Stimulated activated CD4-positive, alpha-beta T cell treated with anti-CD3 and anti-CD28 coated beads, Interleukin-1b, Interleukin-23, amount 100 ng/mL, for 4 hours (primary cell): ENCODE results near the gene DOHH.
"Not testable (repeated sequence)": the region's sequence is repeated elsewhere in the genome, so short reads cannot be mapped to it uniquely, and the experiment has no call there.

Source experiments
- DNase-seq, 2 donors: peaks; one replicate each; pipeline ENCODE4 v3.0.0-alpha.2; 2020; ENCODE audit warnings: low read depth in 2 of 2

Gene DOHH

DNA sequence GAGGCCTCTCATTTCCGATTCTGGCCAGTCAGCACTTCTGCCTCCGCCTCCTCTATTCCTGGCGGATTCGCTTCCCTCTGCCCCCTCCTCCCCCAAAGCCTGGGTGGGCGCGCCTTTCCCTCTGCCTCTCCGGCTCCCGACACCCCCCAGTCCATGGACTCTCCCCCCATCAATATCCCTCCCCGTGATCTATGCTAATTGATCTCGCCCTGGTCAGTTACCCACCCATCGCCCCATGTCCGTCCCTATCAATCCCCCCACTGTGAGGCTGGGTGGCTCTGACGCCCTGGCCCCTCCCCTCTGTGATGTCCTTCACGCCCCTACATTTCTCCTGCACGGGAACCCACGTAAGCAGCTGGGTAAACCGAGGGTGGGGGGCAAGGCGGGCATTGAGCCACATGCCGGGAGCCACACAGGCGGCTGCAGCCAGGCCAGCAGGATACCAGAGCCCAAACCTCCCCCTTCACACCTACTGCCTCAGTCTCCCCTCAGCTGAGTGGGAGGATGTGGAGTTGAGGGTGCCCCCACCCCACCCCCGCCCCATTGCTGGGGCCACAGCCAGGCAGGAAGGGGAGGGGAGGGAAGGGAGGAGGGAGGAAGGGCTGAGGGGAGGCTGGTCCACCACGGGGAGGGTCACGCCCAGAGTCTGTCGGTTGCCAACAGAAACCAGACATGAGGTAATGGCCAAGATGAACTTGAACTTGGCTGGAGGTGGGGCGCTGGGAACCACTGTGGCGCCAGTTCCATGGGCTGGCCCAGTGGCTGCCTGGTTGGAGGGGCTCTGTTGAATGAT lies 41.2 kb downstream of the DOHH start:
- no peak for DNase-seq

DNA sequence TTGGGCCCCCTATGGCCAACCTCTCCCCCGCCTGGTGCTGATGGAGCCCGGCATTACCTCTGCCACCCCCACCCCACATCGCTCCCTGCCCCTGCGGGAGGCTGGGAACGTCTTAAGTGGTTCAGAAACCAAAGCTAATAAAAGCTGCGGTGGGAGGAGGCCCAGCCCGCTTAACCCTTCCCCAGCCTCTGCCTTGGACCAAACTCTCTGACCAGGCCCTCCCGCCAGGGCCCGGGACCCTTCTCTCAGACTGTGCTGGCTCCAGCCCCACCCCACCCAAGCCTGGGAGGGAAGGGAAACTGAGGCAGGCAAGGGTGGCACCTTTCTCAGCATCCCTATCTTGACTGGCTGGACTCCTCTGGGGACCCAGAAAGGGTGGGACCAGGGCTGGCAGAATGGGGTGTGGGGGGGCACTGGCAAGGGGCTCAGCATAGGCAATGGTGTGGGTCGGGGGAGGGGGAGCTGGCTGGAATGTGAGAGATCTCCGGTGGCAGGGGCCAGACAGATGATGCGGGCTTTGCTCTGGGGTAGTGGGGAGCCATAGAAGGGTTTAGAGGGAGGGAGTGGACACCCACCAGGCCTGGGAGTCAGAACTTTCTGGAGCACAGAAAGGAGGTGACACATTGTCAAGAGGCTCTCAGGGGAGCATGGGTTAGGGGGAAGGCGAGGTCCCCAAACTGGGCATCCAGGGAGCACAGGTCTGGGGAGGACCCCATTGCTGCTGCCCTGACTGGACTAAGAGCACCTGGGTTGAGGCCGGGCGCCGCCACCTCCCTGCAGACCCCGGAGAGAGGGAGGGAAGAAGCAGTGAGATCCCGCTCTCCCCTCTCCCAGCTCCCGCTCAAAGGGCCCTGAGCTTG lies 42.0 kb downstream of the DOHH start:
- no peak for DNase-seq

DNA sequence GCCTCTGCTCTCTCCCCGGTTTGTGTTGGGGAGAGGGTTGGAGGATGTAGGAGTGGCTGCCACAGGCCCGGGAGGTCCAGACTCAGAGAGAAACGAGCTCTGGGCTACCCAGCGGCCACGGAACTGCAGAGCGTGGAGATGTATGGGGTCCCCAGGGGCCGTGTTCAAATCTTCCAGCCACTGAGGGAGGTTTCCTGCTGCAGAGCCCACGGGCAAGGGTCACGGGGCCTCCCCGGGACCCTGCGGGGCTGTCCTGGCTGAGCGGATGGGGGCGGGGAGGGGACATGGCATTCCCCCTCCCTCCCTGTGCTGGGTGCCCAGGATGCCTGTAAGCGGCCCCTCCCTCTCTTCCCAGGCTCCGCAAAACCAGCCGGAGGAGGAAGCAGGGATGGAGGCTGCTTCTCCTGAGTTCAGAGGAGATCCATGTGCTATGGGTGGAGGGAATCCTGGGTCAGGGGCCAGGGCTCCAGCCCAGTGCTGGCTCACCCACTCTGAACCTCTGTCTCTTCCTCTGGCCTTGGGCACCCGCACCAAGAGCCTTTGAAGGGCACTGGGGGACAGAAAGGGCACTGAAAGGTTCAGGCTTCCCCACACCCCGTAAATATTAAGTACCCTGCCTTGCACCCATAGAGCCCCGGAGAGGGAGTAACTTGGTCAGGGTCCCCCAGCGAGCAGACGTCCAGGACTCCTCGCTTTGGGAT lies 42.8 kb downstream of the DOHH start:
- DNase-seq = no peak

DNA sequence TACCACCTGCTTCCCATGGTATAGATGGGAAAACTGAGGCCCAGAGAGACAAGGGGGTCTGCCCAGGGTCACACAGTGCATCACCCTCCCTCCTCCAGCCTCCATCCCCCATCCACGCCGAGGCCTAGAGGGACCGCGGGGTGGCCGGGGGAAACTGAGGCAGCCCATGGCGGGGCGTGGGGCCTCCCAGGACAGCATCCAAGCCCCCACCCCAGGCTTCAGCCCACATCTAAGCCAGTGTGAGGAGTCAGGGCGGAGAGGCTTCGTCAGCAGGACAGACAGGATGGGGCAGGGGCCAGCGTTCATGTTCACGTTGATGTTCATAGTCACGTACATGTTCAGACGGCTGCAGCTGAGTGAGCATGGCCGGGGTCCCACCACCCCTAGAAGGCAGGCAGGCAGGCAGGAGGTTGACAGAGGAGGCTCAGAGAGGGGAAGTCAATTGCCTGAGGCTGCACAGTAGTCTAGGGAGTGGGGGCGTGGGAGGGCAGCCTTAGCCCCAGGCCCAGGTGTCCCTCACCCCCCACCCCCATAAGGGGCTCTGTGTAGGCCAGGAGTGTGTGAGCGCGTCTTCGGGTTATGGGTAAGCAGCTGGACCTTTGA lies 43.4 kb downstream of the DOHH start:
- DNase-seq = no peak

DNA sequence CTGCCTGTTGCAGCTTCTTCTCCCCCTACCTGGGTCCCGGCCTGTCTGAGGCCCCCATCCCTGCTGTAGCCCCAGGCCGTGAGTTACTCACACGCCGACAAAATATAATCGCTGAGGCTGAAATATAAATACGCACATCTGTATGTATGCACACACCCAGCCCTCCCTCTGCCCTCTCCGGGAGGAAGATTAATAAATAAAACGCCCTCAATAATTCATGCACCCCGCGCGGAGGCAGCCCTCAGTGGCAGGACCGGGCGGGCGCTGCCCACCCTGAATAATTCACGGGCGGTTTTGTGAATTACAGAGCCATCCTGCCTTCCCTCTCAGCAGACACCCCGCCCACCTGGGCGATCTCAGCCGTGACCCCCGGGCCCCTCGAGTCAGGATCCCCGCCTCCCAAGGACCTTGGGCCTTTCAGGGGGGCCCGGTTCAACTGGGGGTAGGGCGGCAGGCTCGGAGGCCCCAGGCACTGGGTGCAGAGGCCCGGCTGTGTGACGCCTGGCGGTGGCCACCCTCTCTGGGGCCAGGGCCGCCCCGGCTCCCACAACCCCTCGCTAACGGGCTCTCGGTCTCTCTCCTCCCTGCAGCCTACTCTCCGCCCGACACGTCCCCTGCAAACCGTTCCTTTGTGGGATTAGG lies 44.4 kb downstream of the DOHH start:
- DNase-seq = no peak

DNA sequence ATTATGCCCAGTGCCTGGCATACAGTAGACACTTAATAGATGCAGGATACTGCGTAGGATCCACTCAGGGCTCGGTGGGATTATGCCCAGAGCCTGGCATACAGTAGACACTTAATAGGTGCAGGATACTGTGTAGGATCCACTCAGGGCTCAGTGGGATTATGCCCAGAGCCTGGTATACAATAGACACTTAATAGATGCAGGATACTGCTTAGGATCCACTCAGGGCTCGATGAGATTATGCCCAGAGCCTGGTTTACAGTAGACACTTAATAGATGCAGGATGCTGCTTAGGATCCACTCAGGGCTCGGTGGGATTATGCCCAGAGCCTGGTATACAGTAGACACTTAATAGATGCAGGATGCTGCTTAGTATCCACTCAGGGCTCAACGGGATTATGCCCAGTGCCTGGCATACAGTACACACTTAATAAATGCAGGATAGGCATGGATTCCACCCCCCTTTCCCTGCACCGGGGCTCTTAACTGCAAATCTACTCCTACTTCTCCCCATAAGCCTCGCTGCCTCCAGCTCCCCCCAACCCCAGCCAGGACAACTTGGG lies 45.0 kb downstream of the DOHH start:
- no peak for DNase-seq

DNA sequence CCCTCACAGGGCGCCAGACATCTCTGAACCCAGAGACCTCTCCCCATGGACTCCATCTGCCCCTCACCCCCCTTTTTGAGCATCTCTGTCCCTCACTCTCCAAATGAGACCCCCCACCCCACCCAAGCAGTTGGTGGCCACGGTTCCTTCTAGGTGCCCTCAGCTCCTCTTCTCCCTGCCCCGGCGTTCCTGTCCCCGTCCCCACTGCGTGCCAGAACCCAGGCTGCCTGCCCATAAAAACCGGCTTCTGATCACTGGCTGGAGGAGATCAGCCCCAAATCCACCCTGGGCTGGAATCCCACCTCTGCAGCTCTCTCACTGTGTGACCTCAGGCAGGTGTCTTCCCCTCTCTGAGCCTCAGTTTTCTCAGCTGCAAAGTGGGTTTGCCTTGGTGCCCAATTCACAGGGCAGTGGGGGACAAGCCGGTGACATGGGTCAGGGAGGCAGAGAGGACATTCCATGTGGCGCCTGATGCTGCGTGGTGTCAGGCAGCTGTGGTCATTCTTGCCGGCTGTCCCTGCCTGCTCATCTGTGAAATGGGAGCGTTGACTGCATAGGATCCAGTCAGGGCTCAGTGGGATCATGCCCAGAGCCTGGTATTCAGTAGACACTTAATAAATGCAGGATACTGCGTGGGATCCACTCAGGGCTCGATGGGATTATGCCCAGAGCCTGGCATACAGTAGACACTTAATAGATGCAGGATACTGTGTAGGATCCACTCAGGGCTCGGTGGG lies 45.6 kb downstream of the DOHH start:
- no peak for DNase-seq

DNA sequence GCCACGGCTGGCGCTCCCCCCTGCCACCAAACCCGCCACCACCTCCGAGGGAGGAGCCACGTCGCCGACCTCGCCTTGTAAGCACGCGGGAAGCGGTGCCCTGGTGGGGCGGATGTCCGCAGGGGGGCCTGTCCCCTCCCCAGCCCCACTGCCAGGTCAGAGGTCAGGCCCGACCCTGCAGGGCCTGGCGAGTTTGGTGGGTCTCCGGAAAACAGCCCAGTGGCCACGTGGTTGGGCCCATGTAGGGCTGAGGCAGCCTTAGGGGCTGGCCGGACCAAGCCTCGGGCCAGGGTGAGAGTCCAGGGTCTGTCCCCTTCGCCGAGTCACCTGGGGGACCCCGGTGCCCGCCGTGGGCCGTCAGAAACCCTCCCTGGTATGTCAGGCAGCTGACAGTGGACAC lies 46.6 kb downstream of the DOHH start:
- DNase-seq = no peak

DNA sequence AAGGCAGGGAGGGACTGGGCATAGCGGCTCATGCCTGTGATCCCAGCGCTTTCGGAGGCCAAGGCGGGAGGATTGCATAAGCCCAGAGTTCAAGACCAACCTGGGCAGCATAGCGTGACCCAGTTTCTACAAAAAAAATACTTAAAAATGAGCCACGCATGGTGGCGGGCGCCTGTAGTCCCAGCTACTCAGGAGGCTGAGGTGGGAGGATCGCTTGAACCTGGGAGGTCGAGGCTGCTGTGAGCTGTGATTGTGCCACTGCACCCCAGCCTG lies 47.6 kb downstream of the DOHH start:
- DNase-seq = not testable (repeated sequence)

DNA sequence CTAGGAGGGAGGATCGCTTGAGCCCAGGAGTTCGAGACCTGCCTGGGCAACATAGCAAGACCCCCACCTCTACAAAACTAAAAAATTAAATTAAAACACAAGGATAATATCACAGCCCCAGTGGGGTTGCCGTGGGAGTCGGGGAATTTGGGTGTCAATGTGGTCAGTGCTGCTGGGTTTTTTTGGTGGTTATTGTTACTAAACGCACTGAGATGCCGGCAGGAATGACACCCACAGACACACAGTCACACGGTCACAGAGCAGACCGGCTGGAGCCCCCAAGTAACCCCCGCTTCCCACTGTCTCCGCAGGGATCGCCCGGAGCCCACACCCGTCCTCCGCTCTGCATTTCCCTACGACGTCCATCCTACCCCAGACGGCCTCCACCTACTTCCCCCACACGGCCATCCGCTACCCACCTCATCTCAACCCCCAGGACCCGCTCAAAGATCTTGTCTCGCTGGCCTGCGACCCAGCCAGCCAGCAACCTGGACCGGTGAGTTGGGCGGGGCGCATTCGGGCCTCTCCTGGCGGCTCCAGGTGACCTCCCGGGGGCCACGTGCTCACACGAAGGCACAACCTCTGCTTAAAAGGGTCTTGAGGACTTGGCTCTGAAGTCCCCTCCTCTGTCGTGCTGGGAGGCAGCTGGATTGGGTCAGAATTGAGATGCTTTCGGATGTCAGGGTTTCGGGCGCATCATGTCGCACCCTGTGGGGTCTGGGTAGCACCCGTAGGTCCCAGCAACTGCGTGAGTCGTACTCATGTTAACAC lies 48.1 kb downstream of the DOHH start:
- no peak for DNase-seq

DNA sequence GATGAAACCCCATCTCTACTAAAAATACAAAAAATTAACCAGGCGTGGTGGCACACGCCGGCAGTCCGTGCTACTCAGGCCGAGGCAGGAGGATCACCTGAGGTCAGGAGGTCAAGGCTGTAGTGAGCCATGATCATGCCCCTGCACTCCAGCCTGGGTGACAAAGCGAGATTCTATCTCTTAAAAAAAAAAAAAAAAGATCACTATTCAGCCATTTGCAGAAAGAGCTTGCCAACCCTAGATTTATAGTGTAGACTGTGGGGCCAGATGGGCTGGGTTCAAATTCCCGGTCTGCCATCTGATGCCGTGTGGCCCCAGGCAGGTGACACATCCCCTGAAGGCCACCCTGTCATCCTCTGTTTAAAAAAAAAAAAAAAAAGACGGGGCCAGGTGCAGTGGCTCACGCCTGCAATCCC lies 49.0 kb downstream of the DOHH start:
- DNase-seq = no peak

DNA sequence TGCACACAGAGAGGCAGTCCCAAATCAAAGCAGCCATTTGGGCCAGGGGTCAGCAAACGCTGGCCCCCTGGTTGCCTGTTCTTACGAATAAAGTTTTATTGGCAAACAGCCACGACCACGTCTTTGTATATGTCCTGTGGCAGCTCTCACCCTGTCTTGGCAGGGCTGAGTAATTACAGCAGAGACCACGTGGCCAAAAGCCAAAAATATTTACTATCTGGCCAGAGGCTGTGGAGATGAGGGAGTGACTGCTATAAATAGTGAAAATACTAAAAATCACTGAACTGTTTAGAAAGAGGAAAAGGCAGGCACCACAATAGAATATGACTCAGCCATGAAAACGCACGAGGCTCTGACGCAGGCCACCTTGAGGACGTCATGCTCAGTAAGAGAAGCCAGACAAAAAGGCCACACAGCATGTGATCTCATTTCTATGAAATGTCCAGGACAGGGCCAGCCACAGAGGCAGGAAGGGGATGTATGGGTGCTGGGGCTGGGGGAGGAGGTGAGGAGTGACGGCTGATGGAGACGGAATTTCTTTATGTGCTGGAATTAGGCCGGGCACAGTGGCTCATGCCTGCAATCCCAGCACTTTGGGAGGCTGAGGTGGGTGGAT lies 49.6 kb downstream of the DOHH start:
- no peak for DNase-seq

DNA sequence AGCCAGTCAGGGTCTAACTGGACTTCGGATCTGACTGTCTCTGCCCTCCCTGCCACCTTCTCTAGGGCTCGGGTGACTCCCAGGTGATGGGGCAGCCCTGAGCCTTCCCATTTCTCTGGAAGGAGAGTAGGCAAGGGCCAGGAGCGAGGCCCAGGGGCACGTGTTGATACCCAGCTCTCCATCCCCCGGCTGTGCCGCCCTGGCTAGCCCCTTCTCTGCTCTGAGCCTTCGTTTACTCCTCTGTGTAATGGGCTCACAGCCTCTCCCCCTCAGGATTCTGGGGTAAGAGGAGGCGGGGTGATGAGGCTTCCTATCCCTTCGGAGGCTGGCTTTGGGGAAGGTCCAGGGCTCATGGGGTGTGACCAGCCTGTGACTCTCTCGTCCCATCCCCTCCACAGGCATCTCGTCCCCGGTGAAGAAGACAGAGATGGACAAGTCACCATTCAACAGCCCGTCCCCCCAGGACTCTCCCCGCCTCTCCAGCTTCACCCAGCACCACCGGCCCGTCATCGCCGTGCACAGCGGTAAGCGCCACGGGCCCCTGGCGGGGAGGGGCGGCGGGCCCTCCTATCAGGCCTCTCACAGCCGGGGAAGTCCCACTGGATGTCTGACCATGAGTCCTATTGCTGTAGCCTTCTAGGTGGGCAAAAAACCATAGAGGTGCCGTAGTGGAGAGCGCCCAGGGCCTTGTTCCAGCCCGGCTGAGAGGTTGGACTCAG lies 51.7 kb downstream of the DOHH start:
- no peak for DNase-seq

DNA sequence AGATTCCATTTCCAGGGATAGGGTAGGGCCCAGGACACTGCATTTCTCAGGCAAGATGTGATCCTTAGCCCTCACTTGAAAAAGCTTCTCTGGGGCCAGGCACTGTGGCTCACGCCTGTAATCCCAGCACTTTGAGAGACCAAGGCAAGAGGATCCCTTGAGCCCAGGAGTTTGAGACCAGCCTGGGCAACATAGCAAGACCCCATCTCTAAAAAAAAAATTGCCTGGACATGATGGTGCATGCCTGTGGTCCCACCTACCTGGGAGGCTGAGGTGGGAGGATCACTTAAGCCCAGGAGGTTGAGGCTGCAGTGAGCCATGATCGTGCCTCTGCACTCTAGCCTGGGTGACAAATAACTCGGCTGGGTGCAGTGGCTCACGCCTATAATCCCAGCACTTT lies 53.8 kb downstream of the DOHH start:
- DNase-seq = not testable (repeated sequence)

DNA sequence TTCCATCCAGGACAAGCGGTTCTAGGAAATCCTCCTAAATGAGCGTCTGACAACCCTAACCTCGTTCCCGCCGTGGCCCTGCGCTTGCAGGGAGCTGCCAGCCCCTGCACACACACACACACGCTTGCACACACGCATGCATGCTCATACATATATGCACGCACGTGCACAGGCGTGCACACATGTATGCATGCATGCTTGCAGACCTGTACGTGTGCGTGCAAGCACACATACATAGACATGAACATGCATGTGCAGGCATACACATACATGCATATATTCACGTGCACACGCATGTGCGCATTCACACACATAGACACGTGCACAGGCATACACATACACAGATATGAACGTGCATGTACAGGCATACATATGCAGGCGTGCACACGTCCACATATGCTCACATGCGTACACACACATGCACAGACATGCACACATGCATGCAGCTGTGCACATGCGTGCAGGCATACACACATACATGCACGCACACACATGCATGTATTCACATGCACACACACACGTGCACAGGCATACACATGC lies 55.7 kb downstream of the DOHH start:
- no peak for DNase-seq

DNA sequence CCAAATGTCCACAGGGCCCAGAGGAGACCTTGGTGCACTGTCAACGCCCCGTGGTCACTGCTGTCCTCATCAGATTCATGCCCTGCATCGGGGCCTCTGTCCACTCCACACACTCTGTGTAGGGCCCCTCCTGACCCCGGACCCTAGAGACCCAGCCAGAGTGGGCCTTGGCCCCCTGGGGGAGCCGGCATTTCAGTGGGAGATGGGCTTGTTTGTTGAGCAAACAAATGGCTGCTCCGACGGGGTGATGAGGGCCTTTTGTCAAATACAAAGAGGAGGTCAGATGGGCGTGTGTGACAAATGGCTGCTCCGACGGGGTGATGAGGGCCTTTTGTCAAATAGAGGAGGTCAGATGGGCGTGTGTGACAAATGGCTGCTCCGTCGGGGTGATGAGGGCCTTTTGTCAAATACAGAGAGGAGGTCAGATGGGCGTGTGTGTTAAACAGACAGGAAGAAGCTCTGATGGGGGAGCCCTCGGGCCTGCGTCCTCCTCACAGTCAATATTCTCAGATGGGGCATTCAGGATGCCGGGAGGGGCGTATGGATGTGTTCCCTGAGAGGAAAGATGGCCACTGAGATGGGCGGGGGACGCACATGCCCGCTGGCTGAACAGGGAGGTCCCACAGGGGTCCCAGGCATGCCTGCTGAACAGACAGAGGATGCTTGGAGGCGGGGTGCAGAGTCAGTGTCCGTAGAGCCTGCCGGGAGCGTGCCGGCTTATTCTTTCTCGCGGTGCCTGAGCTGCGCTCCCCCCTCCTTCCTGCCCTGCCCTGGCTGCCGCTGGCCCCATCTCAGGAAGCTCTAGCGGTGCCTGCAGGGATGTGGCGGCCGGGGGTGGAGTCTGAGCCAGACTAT lies 56.4 kb downstream of the DOHH start:
- DNase-seq = no peak

DNA sequence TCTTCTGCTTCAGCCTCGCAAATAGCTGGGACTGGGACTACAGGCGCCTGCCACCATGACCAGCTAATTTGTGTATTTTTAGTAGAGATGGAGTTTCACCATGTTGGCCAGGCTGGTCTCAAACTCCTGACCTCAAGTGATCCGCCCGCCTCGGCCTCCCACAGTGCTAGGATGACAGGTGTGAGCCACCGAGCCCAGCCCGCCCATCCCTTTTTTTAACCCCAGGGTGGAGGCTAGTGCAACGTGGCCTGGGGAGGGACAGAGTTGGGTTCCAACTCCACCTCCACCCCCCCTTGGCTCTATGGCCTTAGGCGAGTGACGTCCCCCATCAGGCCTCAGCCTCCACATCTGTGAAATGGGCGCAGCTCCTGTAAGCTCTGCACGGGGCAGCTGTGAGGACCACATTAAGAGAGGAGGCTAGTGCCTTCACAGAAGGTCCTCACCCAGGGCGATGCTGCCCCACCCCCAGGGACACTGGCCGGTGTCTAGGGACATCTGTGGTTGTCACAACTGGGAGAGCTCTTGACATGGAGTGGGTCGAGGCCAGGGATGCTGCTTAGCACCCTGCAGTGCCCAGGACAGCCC lies 57.9 kb downstream of the DOHH start:
- no peak for DNase-seq
